Body of pancreas (tissue), 4 donors: ENCODE results near the gene SLC1A5.
"Not testable (repeated sequence)": the region's sequence is repeated elsewhere in the genome, so short reads cannot be mapped to it uniquely, and the experiment has no call there.

ENCODE experiments used
- CTCF ChIP-seq, 7 experiments: fragments of 450-650 bp in 4 of 7; fragments of 200-600 bp in 3 of 7; sonication (generic) in 3 of 7; IDR thresholded peaks; one replicate each; pipeline ENCODE4 v1.5.1; 2016 to 2019; ENCODE audit warnings: antibody characterized with exemption in 7 of 7
- POLR2A ChIP-seq, 3 donors: fragments of 450-650 bp; IDR thresholded peaks; one replicate each; pipeline ENCODE4 v1.6.1; 2016; ENCODE audit warnings: antibody characterized with exemption in 3 of 3, mild to moderate bottlenecking in 2 of 3

- TF ChIP-seq CTCF, POLR2A (IDR thresholded peaks at IDR 0.05): not testable (repeated sequence)
These were observed 19.6 kb downstream of the SLC1A5 start for GRCh38 chr19:46768746-46769145.
